ENCODE measurements around the gene IGSF3. TPM values are rescaled to one million over a fixed set of nuclear protein-coding genes. Genes with fewer than 3 reads are reported as not detected.

The IGSF3 gene
- polyA plus RNA-seq, 1 donor (not counting 4 experiments of a cell fraction or from before 2014, with no cell fraction given): 47.4 TPM

- no peaks in the 10 kb centered on the region for H3K79me2 ChIP-seq (ENCODE audit: control insufficient read depth, insufficient read depth, low read length)
- TF ChIP-seq, protein P1, sequence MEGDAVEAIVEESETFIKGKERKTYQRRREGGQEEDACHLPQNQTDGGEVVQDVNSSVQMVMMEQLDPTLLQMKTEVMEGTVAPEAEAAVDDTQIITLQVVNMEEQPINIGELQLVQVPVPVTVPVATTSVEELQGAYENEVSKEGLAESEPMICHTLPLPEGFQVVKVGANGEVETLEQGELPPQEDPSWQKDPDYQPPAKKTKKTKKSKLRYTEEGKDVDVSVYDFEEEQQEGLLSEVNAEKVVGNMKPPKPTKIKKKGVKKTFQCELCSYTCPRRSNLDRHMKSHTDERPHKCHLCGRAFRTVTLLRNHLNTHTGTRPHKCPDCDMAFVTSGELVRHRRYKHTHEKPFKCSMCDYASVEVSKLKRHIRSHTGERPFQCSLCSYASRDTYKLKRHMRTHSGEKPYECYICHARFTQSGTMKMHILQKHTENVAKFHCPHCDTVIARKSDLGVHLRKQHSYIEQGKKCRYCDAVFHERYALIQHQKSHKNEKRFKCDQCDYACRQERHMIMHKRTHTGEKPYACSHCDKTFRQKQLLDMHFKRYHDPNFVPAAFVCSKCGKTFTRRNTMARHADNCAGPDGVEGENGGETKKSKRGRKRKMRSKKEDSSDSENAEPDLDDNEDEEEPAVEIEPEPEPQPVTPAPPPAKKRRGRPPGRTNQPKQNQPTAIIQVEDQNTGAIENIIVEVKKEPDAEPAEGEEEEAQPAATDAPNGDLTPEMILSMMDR (optimal IDR thresholded peaks at IDR 0.05 in 1 of 3, IDR thresholded peaks at IDR 0.05 in 1 of 3, conservative IDR thresholded peaks at IDR 0.05 in 1 of 3; ENCODE audit: extremely low read depth in 1 of 3, insufficient read depth in 2 of 3, low read length in 3 of 3): no peak
- no peak for TF ChIP-seq EZH2 (IDR thresholded peaks at IDR 0.05; ENCODE audit: low read length)
- dilution Hi-C loops (cut with MboI; ENCODE audit: extremely low pct_ligation_motif_present, low sequenced_read_pairs): no loop called here
- H3K27me3 ChIP-seq (ENCODE audit: control insufficient read depth, extremely low read depth, insufficient read depth, low read length): no peaks in the 10 kb centered on the region
- DNase-seq (ENCODE audit: low read depth, low spot score): no peak
- peaks cover 13% of the 10 kb centered on the region for H3K4me1 ChIP-seq (ENCODE audit: control insufficient read depth, extremely low read depth, insufficient read depth, low read length)
- H3K4me2 ChIP-seq (ENCODE audit: control insufficient read depth, extremely low read depth, insufficient read depth, low read depth, low read length): no peak overlapping the region
- FAIRE-seq: no peak
- no peaks in the 10 kb centered on the region for H4K20me1 ChIP-seq (ENCODE audit: control insufficient read depth, extremely low read depth, insufficient read depth, low read length)
- H3K9ac ChIP-seq (ENCODE audit: control insufficient read depth, extremely low read depth, insufficient read depth, low read length): no peak overlapping the region
- H3K9me1 ChIP-seq (ENCODE audit: control insufficient read depth, extremely low read depth, insufficient read depth, low read length): no peaks in the 10 kb centered on the region
- no peak overlapping the region for H2AFZ ChIP-seq (ENCODE audit: control insufficient read depth, low read length)
- peaks cover 4 to 20% of the 10 kb centered on the region in 2 experiments for H3K36me3 ChIP-seq (ENCODE audit: control insufficient read depth in 2 of 2, extremely low read depth in 1 of 2, insufficient read depth in 2 of 2, low read length in 2 of 2)
- H3K27ac ChIP-seq (ENCODE audit: control insufficient read depth, insufficient read depth, low read length): no peak overlapping the region
- H3K9me3 ChIP-seq (ENCODE audit: control insufficient read depth, low read depth, low read length): no peaks in the 10 kb centered on the region
- H3K4me3 ChIP-seq (ENCODE audit: control insufficient read depth in 2 of 3, extremely low read depth in 1 of 3, insufficient read depth in 2 of 3, low read depth in 1 of 3, low read length in 3 of 3): no peak overlapping the region
These were observed 80.8 kb downstream of the IGSF3 start for GRCh38 chr1:116586741-116587143.

DNA sequence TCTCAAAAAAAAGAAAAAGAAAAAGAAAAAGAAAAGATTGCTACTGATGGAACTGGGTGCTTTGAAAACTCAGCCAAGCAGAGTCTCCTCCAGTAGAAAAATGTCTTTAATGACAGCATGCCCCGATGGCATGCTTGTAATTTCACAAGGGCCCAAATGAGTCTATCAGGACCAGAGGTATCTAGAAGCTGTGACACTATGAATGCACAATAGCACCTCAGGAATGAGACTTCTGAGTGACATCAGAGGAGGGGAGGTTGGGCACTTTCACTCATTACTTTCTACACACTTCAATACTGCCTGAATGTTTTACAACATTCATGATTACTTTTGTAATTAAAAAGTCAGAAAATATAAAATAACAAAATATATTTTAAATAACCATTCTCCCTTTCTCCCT lies 81.6 kb downstream of the IGSF3 start:
- no peak for DNase-seq (ENCODE audit: low read depth, low spot score)
- Histone ChIP-seq H4K20me1 (ENCODE audit: control insufficient read depth, extremely low read depth, insufficient read depth, low read length) (no peaks in the 10 kb centered on the region), H2AFZ (ENCODE audit: control insufficient read depth, low read length) (no peak overlapping the region), H3K79me2 (ENCODE audit: control insufficient read depth, insufficient read depth, low read length) (no peaks in the 10 kb centered on the region), H3K27me3 (ENCODE audit: control insufficient read depth, extremely low read depth, insufficient read depth, low read length) (no peaks in the 10 kb centered on the region), H3K9me1 (ENCODE audit: control insufficient read depth, extremely low read depth, insufficient read depth, low read length) (no peaks in the 10 kb centered on the region), H3K4me2 (ENCODE audit: control insufficient read depth, extremely low read depth, insufficient read depth, low read depth, low read length) (no peak overlapping the region), H3K4me1 (ENCODE audit: control insufficient read depth, extremely low read depth, insufficient read depth, low read length) (peaks cover 10% of the 10 kb centered on the region), H3K9me3 (ENCODE audit: control insufficient read depth, low read depth, low read length) (no peaks in the 10 kb centered on the region), H3K36me3 (ENCODE audit: control insufficient read depth in 2 of 2, extremely low read depth in 1 of 2, insufficient read depth in 2 of 2, low read length in 2 of 2) (peaks cover 7 to 20% of the 10 kb centered on the region in 2 experiments), H3K27ac (ENCODE audit: control insufficient read depth, insufficient read depth, low read length) (no peak overlapping the region), H3K9ac (ENCODE audit: control insufficient read depth, extremely low read depth, insufficient read depth, low read length) (no peak overlapping the region), H3K4me3 (ENCODE audit: control insufficient read depth in 2 of 3, extremely low read depth in 1 of 3, insufficient read depth in 2 of 3, low read depth in 1 of 3, low read length in 3 of 3) (no peak overlapping the region)
- dilution Hi-C loops (cut with MboI; ENCODE audit: extremely low pct_ligation_motif_present, low sequenced_read_pairs): no loop called here
- no peak for TF ChIP-seq EZH2 (IDR thresholded peaks at IDR 0.05; ENCODE audit: low read length)
- TF ChIP-seq, protein P1 (optimal IDR thresholded peaks at IDR 0.05 in 1 of 3, IDR thresholded peaks at IDR 0.05 in 1 of 3, conservative IDR thresholded peaks at IDR 0.05 in 1 of 3; ENCODE audit: extremely low read depth in 1 of 3, insufficient read depth in 2 of 3, low read length in 3 of 3): no peak
- no peak for FAIRE-seq

Measured in keratinocyte (primary cell).